Caki2 (cell line): ENCODE data around the gene RAB40B. TPM values are rescaled to one million over a fixed set of nuclear protein-coding genes. Genes with fewer than 3 reads are reported as not detected.

ENCODE experiments used
- DNase-seq: peaks from one replicate; pipeline ENCODE4 v3.0.0-alpha.2; 2015; ENCODE audit warnings: low read depth
- in situ Hi-C: cut with HindIII; loops from 2 replicates; pipeline ENCODE4 v1.10.0; 2016; ENCODE audit warnings: low sequenced_read_pairs, low pct_unique_long_range_greater_than_20kb, mixed read lengths
- total RNA-seq: library from RNA; depleted of rRNA; stranded (reverse); fragments of >200 nt; shearing (Covaris generic); gene quantifications from 2 replicates; pipeline ENCODE4 v1.2.3, GENCODE V29; 2014; ENCODE audit warnings: low replicate concordance

RAB40B gene
- total RNA-seq, 1 experiment from 2014 or later = 83.6 TPM

- in situ Hi-C loops = no loop called here
- DNase-seq = no peak
These were observed 20.6 kb upstream of the RAB40B start for GRCh38 chr17:82718986-82719685.

DNA sequence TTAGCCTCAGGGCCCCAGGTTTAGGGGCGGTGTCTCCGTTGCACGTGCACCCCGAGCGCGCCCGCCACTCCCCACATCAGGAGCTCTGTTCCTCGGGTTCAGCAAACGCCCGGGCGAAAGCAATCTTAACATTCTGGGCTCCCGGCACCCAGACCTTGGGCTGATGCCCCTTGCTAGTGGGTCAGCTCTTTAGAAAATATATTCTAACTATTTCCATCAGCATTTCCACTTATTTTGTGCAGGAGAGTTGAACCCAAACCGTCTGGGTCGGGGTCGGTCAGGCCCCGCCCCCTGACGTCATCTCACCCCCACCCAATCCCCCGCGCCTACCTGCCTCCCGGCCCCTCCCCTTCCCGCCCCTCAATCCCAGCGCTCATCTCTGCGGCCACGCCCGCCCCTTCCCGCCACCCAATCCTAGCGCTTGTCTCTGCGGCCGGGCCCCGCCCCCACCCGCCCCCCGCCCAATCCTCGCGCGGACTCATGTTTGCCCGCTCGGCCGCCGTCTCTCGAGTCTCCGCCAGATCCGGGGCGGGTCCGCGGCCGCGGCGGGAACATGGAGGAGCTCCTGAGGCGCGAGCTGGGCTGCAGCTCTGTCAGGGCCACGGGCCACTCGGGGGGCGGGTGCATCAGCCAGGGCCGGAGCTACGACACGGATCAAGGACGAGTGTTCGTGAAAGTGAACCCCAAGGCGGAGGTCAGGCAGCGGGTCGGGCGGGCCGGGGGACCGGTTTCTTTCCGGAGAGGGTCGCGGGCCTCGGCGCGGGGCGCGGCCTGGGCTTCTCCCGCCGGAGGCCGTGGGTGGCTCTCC lies 17.9 kb upstream of the RAB40B start, which contains the start of gene FN3KRP:
Gene FN3KRP (plus strand): TSS at position 504 of the 808 bp plus-strand sequence. CDS start 50 bp downstream, at position 554.
- DNase-seq = peak; percentile 53
- in situ Hi-C loops = no loop called here

DNA sequence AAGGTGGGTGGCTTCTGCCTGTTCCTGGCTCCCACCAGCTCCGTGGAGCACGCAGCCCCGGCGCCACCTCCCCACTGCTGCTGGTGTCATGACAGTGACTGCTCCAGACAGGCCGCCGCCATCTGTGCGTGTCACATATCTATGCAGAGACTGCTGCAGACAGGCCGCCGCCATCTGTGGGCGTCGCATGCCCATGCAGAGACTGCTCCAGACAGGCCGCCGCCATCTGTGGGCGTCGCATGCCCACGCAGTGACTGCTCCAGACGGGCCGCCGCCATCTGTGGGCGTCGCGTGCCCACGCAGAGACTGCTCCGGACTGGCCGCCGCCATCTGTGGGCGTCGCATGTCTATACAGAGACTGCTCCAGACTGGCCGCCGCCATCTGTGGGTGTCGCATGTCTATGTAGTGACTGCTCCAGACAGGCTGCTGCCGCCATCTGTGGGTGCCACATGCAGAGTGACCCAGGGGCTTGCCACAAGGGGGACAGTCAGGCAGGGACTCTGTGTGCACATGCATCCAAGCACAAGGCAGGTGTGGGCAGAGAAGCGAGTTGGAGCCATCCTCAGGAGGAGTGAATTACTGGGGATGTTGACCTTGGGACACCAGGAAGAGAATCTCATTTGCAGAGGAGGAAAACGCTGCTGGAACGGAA lies 14.7 kb upstream of the RAB40B start:
- in situ Hi-C loops = no loop called here
- DNase-seq = no peak

DNA sequence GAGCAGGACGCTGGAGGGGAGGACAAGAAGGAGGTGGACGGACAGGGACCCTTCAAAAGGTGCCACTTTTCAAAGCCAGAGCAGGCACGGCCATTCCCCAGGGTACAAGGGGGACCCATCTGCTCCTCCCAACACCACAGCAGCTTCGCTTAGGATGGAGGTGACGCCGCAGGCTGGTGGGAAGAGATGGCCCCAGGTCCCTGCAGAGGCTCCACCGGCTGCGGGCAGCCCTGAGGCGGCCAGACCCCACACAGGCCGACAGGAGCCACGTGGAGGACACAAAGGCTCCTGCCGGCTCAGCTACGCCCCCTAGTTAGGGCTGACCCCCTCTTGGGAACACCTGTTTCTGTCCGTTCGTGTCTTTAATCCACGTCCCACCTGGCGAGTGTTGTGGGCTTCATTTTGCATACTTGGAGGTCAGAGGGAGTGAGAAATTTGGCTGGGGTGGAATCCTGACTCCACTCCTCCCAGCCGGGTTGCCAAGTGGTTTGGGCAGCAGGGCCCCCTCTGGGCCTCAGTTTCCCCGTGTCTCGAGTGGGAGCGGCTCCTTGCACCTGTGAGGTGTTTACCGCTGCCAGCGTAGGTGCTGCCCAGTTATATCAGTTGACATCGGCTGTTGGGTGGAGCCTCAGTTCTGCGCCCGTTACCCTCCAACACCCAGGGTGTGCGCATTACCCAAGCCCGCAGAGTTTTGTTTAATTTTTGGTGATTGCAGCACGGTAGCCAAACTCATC lies 12.2 kb upstream of the RAB40B start:
- in situ Hi-C loops = no loop called here

GRCh38 chr17:82709676-82710498 lies 11.4 kb upstream of the RAB40B start:
- DNase-seq = no peak

More for the DNA sequence above, 12.2 kb upstream of the RAB40B start:
- DNase-seq = no peak

DNA sequence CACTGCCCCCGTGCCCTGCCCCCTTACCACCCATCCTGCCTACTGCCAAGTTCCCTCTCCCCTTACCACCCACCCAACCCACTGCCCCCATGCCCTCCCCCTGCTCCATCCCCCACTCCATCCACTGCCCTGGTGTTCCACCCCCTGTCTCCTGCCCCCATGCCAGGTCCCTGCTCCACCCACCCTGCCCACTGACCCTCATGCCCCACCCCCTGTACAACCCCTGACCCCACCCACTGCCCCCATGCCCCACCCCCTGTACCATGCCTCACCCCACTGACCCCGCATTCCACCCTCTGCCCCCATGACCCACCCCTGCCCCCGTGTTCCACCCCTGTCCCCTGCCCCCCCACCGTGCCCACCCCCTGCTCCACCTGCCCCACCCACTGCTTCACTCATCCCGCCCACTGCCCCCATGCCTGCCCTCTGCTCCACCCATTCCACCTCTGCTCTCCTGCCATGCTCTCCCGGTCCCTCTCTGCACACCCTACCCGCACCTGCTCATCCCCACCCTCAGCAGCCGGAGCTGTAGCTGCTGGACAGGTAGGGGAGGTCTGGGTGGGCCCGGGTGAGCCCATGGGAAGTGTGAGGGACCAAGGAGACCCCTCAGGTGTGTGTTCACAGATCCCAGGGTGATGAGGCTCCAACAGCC lies 10.7 kb upstream of the RAB40B start:
- DNase-seq = no peak
- in situ Hi-C loops = no loop called here

More at GRCh38 chr17:82709676-82710498, 11.4 kb upstream of the RAB40B start:
- in situ Hi-C loops = no loop called here

DNA sequence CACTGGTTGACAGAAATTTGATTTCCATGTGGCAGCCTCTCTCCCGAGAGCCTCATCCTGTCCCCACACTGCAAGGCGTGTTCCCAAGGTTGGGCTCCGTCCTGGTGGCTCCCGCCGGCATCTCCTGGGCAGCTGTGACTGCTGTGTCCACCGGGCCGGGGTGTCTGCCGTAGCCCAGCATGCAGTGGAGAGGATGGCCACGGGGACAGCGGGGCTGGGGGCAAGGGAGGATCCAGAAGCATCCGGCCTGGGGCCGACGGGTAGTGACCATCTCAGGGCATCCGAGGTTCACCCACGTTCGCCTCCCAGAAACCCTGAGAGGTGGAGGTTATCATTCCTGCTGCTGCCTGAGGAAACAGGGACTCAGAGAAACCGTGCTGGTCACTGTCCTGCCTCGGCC lies 7.3 kb upstream of the RAB40B start:
- in situ Hi-C loops = no loop called here
- no peak for DNase-seq

DNA sequence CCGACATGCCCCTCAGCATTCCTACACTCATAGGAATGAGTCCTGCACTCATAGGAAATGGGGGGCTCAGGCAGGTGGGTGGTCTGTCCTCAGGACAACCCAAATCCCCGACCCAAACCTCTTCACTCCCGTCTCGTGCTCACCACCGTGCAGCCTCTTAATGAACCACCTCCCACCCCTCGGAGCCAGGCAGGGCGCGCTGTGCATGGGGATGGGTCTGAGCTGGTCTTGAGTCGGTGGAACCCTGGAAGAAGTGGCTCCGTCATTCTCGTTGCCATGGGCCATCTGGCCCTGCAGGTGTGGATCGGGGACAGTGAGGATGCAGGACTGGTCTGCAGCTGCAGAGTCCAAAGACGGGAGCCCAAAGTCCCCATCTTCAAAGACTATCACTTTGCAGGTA lies 6.4 kb upstream of the RAB40B start:
- no peak for DNase-seq
- in situ Hi-C loops = no loop called here

- in situ Hi-C loops = no loop called here
- no peak for DNase-seq
These were observed 5.7 kb upstream of the RAB40B start for GRCh38 chr17:82703935-82704865.

DNA sequence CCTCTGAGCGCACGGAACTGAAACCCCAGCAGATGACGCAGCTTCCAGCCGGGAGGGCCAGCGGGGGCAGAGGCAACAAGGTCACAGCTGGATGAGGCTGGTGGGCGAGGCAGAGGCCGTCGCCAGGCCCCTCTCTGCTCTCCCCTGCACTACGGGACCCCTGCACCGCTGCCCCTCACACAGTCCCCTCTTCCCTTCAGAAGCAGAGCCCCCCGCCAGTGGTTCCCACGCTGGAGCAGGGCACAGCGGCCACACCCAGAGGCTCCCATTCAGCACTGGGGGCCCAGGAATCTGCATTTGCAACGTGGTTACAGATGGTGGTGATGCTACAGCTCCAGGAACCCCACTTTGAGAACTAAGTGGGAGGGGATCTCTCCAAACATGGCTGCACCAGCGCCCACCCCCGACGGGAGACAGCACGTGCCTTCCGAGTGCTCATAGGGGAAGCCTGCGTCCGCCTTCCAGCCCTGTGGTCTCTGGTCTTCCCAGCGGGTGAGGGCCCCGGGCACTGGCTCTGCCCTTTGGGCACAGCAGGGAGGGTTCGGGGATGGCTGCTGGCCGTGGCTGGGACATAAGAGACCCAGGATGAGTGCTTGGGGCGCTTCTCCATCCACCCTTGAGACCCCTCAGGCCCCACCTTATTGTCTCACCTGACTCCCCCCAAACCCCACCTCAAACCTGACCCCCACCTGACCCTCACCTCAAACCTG lies 4.7 kb upstream of the RAB40B start:
- in situ Hi-C loops = no loop called here
- no peak for DNase-seq

DNA sequence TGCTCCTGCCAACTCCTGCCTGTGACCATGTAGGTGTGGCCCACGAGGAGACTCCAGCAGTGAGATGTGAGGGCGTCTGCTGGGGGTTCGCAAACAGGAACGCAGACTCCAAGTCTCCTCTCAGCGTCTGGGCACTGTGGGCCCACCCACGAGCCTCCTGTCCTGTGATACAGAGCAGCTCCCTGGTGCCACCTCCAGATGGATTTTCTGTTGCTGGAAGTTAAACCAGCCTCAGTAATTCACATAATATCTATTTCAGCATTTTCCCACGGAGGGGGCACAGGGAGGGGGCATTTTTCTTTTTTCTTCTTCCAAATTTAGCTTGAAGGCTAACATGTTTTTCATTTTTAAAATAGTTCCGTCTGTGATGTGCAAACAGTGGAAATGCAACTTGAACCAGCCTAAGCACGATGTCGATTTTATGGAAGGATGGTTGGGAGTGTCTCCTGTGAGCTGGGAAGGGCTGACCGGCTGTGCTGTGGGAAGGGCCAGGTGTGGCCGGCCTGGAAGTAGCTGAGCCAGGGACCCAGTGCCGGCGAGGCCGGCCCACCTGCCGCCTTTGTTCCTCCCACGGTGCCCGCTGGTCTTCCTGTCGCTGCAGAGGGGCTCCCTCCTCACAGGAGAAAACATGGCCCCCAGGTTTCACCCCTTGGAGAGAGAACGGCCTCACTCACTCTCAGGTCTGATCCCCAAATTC lies 3.9 kb upstream of the RAB40B start:
- in situ Hi-C loops = no loop called here
- DNase-seq = no peak

GRCh38 chr17:82699551-82699950 lies 1.1 kb upstream of the RAB40B start:
- in situ Hi-C loops = no loop called here
- DNase-seq = no peak

GRCh38 chr17:82698974-82699442 lies 510 bp upstream of the RAB40B start:
- in situ Hi-C loops = no loop called here
- no peak for DNase-seq

DNA sequence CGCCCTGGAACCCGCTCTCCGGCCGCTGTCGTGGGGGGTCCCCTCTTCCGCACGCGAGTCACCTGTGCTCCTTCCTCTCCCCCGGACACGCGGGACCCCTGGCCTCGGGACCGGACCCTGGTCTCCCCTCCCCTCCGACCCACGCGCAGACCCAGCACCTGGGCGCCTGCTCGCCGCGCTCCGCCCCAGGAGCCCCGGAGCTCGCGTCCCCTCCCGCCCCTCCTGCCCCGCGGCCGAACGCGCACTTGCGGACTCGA lies 762 bp downstream of the RAB40B start:
- DNase-seq = no peak
- in situ Hi-C loops = no loop called here
